K562 (cell line): ENCODE results near the gene WDFY2.

Experiments used
- KDM4B ChIP-seq, 2 experiments: fragments of 450-650 bp in 1 of 2; sonication (generic) in 1 of 2; IDR thresholded peaks; 2 replicates each; pipeline ENCODE4 v1.6.1; 2016 to 2017; ENCODE audit warnings: borderline replicate concordance in 2 of 2, antibody characterized with exemption in 1 of 2, low read depth in 1 of 2, mild to moderate bottlenecking in 1 of 2
- RAD21 ChIP-seq, 2 experiments: fragments of 250-450 bp in 1 of 2; fragments of 450-650 bp in 1 of 2; sonication (Bioruptor Pico) in 1 of 2; formaldehyde crosslinking in 1 of 2; IDR thresholded peaks in 1 of 2; conservative IDR thresholded peaks in 1 of 2; 2 replicates each; pipeline versions ENCODE4 v1.4.0 to v1.8.0; 2020 to 2022; ENCODE audit warnings: mild to moderate bottlenecking in 2 of 2, moderate library complexity in 1 of 2
- RHOXF2B ChIP-seq: fragments of 250-450 bp; sonication (Bioruptor Pico); conservative IDR thresholded peaks from 2 replicates; pipeline ENCODE4 v1.5.1; 2021
- SIN3A ChIP-seq, 2 experiments: fragments of 150-350 bp in 1 of 2; IDR thresholded peaks; 2 replicates each; pipeline ENCODE4 v1.6.1; 2011 to 2016; ENCODE audit warnings: borderline replicate concordance in 2 of 2, low read depth in 2 of 2, low read length in 2 of 2, mild to moderate bottlenecking in 2 of 2, moderate library complexity in 2 of 2; ENCODE audit not compliant: control insufficient read depth in 1 of 2
- SMARCA4 ChIP-seq: fragments of 450-650 bp; IDR thresholded peaks from 2 replicates; pipeline ENCODE4 v1.6.1; 2016
- TAF1 ChIP-seq: IDR thresholded peaks from 2 replicates; pipeline ENCODE4 v1.6.1; 2011; ENCODE audit warnings: mild to moderate bottlenecking, low read length, moderate library complexity; ENCODE audit not compliant: insufficient read depth, control insufficient read depth, severe bottlenecking; ENCODE audit errors: extremely low read depth
- TCF7L2 ChIP-seq: fragments of 150-350 bp; IDR thresholded peaks from 2 replicates; pipeline ENCODE4 v1.6.1; 2016; ENCODE audit warnings: low read depth, mild to moderate bottlenecking, low read length, moderate library complexity
- TF ChIP-seq, protein P1 (sequence below): sonication (generic); formaldehyde crosslinking; IDR thresholded peaks from 2 replicates; pipeline ENCODE4 v1.4.0; 2020; ENCODE audit warnings: mild to moderate bottlenecking, missing genetic modification reagents
- TF ChIP-seq, protein P2 (sequence below), 3 experiments: IDR thresholded peaks in 2 of 3; conservative IDR thresholded peaks in 1 of 3; 2 replicates each; pipeline ENCODE4 v1.5.1; 2011 to 2012; ENCODE audit warnings: low read length in 3 of 3, mild to moderate bottlenecking in 3 of 3, control low read depth in 2 of 3, improper control_type of control experiment in 1 of 3, inconsistent platforms in 1 of 3, low read depth in 1 of 3, mixed read lengths in 1 of 3, moderate library complexity in 1 of 3; ENCODE audit not compliant: insufficient read depth in 2 of 3

DNA sequence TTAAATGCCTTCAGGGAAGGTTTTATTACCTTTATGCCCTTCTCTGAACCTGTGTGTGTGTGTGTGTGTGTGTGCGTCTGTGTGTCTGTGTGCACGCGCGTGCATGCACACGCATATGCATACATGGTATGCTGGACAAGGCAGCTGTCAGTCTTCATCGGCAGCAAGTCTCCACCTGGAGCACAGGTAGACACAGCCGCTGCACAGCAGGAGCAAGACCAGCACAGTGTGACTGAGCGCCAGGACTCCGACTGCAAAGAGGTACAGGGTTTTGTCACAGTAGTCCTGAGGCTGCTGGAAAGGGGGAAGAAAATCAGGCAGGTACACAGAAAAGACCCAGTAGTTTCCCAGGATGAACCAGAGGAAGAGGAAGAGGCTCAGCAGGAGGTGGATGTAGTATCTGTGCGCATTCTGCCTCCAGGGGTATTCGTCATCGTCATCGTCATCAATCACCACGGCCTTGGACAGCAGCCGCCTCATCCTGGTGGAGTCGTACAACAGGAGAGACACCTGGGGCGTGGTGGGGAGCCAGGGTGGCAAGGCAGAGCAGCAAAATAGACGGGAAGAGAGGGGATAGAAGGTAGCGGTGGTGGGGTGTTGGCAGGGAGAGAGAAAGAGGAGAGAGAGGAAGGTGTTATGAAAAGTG, 232.5 kb downstream of the WDFY2 start:
- TF ChIP-seq TCF7L2: no peak
- TF ChIP-seq SIN3A (IDR thresholded peaks at IDR 0.05; ENCODE audit: borderline replicate concordance in 2 of 2, control insufficient read depth in 1 of 2, low read depth in 2 of 2, low read length in 2 of 2): no peak
- no peak for TF ChIP-seq RAD21 (CRISPR knock-in tag; conservative IDR thresholded peaks at IDR 0.05 in 1 of 2, IDR thresholded peaks at IDR 0.05 in 1 of 2)
- no peak for TF ChIP-seq SMARCA4
- TF ChIP-seq, protein P1, sequence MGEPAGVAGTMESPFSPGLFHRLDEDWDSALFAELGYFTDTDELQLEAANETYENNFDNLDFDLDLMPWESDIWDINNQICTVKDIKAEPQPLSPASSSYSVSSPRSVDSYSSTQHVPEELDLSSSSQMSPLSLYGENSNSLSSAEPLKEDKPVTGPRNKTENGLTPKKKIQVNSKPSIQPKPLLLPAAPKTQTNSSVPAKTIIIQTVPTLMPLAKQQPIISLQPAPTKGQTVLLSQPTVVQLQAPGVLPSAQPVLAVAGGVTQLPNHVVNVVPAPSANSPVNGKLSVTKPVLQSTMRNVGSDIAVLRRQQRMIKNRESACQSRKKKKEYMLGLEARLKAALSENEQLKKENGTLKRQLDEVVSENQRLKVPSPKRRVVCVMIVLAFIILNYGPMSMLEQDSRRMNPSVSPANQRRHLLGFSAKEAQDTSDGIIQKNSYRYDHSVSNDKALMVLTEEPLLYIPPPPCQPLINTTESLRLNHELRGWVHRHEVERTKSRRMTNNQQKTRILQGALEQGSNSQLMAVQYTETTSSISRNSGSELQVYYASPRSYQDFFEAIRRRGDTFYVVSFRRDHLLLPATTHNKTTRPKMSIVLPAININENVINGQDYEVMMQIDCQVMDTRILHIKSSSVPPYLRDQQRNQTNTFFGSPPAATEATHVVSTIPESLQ (CRISPR knock-in tag): no peak
- TF ChIP-seq TAF1: no peak
- no peak for TF ChIP-seq KDM4B (IDR thresholded peaks at IDR 0.05; ENCODE audit: borderline replicate concordance in 2 of 2, low read depth in 1 of 2)
- no peak for TF ChIP-seq RHOXF2B (CRISPR knock-in tag)
- TF ChIP-seq, protein P2, sequence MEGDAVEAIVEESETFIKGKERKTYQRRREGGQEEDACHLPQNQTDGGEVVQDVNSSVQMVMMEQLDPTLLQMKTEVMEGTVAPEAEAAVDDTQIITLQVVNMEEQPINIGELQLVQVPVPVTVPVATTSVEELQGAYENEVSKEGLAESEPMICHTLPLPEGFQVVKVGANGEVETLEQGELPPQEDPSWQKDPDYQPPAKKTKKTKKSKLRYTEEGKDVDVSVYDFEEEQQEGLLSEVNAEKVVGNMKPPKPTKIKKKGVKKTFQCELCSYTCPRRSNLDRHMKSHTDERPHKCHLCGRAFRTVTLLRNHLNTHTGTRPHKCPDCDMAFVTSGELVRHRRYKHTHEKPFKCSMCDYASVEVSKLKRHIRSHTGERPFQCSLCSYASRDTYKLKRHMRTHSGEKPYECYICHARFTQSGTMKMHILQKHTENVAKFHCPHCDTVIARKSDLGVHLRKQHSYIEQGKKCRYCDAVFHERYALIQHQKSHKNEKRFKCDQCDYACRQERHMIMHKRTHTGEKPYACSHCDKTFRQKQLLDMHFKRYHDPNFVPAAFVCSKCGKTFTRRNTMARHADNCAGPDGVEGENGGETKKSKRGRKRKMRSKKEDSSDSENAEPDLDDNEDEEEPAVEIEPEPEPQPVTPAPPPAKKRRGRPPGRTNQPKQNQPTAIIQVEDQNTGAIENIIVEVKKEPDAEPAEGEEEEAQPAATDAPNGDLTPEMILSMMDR (IDR thresholded peaks at IDR 0.05 in 2 of 3, conservative IDR thresholded peaks at IDR 0.05 in 1 of 3; ENCODE audit: insufficient read depth in 2 of 3, low read depth in 1 of 3, low read length in 3 of 3): no peak
